Endothelial cell of umbilical vein (primary cell): ENCODE measurements around the gene RASGRP1. TPM values are rescaled to one million over a fixed set of nuclear protein-coding genes. Genes with fewer than 3 reads are reported as not detected.

Experiments used
- BruUV-seq: library from RNA; stranded (reverse); fragments of 400-500 nt; replicated peaks from 2 replicates; lab custom pipeline; 2021; lab: Mats Ljungman, UMichigan
- CTCF ChIA-PET: fragments of 300-600, 350-600 bp; sonication (Branson Sonifier 250); formaldehyde crosslinking; loops from one replicate; lab custom pipeline; 2021; ENCODE audit warnings: antibody characterized with exemption, inconsistent platforms; lab: Charles Lee
- POLR2A ChIA-PET: fragments of 300-600, 350-600 bp; sonication (Branson Sonifier 250); formaldehyde crosslinking; loops from one replicate; lab custom pipeline; 2021; ENCODE audit warnings: antibody characterized with exemption, inconsistent platforms; lab: Charles Lee
- DNase-seq: peaks from one replicate; pipeline ENCODE4 v3.0.0-alpha.2; 2011; ENCODE audit warnings: low read depth, low spot score
- FAIRE-seq: peaks from 2 replicates; lab custom pipeline; 2011; peaks lifted over from hg19 to GRCh38; lab: Jason Lieb, UNC
- H2AFZ ChIP-seq: 2 replicates; pipeline ENCODE4 v1.6.0; 2012; ENCODE audit warnings: low read depth, low read length, control low read depth, inconsistent platforms
- H3K27ac ChIP-seq: 2 replicates; pipeline ENCODE4 v1.5.1; 2011; ENCODE audit warnings: low read depth, mild to moderate bottlenecking, control low read depth, low read length, moderate library complexity; ENCODE audit not compliant: insufficient read depth
- H3K27me3 ChIP-seq, 2 experiments: 2 replicates each; pipeline versions ENCODE4 v1.6.0 to v1.6.1; 2011; ENCODE audit warnings: low read length in 2 of 2, mixed read lengths in 1 of 2; ENCODE audit not compliant: control insufficient read depth in 2 of 2, insufficient read depth in 2 of 2
- H3K36me3 ChIP-seq, 2 experiments: 2 replicates in 1 of 2; 3 replicates in 1 of 2; pipeline ENCODE4 v1.5.1; 2011; ENCODE audit warnings: low read length in 2 of 2, mild to moderate bottlenecking in 1 of 2, moderate library complexity in 1 of 2; ENCODE audit not compliant: control insufficient read depth in 2 of 2, insufficient read depth in 2 of 2; ENCODE audit errors: extremely low read depth in 1 of 2
- H3K4me1 ChIP-seq: 3 replicates; pipeline ENCODE4 v1.5.1; 2011; ENCODE audit warnings: mild to moderate bottlenecking, low read length; ENCODE audit not compliant: control insufficient read depth, insufficient read depth; ENCODE audit errors: extremely low read depth
- H3K4me2 ChIP-seq: 2 replicates; pipeline ENCODE4 v1.6.1; 2011; ENCODE audit warnings: low read length, control low read depth, mixed read lengths; ENCODE audit not compliant: insufficient read depth
- H3K4me3 ChIP-seq, 3 experiments: fragments of 200-600 bp in 1 of 3; sonication (generic), shearing (Covaris generic) in 1 of 3; replicated peaks in 1 of 3; 2 replicates each; pipeline ENCODE4 v1.5.1; 2011 to 2016; ENCODE audit warnings: control low read depth in 3 of 3, low read length in 3 of 3, mild to moderate bottlenecking in 2 of 3, inconsistent platforms in 1 of 3, low read depth in 1 of 3, moderate library complexity in 1 of 3; ENCODE audit not compliant: insufficient read depth in 1 of 3
- H3K79me2 ChIP-seq: 2 replicates; pipeline ENCODE4 v1.6.0; 2012; ENCODE audit warnings: low read length, inconsistent platforms; ENCODE audit not compliant: control insufficient read depth, insufficient read depth
- H3K9ac ChIP-seq: replicated peaks from 2 replicates; pipeline ENCODE3; 2011; ENCODE audit warnings: low read length, control low read depth; ENCODE audit not compliant: insufficient read depth; ENCODE audit errors: extremely low read depth
- H3K9me1 ChIP-seq: replicated peaks from 3 replicates; pipeline ENCODE4 v1.6.0; 2011; ENCODE audit warnings: mild to moderate bottlenecking, low read length; ENCODE audit not compliant: control insufficient read depth, insufficient read depth; ENCODE audit errors: extremely low read depth
- H3K9me3 ChIP-seq: replicated peaks from 2 replicates; pipeline ENCODE4 v1.5.1; 2012; ENCODE audit warnings: low read length, inconsistent platforms; ENCODE audit not compliant: control insufficient read depth, insufficient read depth
- H4K20me1 ChIP-seq: replicated peaks from 2 replicates; pipeline ENCODE3; 2011; ENCODE audit warnings: mild to moderate bottlenecking, low read length; ENCODE audit not compliant: control insufficient read depth, insufficient read depth; ENCODE audit errors: extremely low read depth
- CTCF ChIP-seq, 2 donors: IDR thresholded peaks; 1 replicate in 1 of 2; 2 replicates in 1 of 2; pipeline ENCODE4 v1.5.1; 2011; ENCODE audit warnings: low read length in 2 of 2, mild to moderate bottlenecking in 2 of 2, moderate library complexity in 2 of 2, control low read depth in 1 of 2, inconsistent platforms in 1 of 2, low read depth in 1 of 2; ENCODE audit not compliant: insufficient read depth in 1 of 2; ENCODE audit errors: extremely low read depth in 1 of 2
- EZH2 ChIP-seq: IDR thresholded peaks from 2 replicates; pipeline ENCODE4 v1.6.1; 2012; ENCODE audit warnings: borderline replicate concordance, low read depth, mild to moderate bottlenecking, moderate library complexity, low read length, inconsistent platforms; ENCODE audit not compliant: severe bottlenecking
- FOS ChIP-seq: IDR thresholded peaks from 2 replicates; pipeline ENCODE4 v1.6.1; 2011; ENCODE audit warnings: mild to moderate bottlenecking, low read length, moderate library complexity, borderline replicate concordance; ENCODE audit not compliant: insufficient read depth
- GATA2 ChIP-seq: IDR thresholded peaks from 2 replicates; pipeline ENCODE4 v1.7.0; 2011; ENCODE audit warnings: low read depth, mild to moderate bottlenecking, moderate library complexity, mixed read lengths, low read length; ENCODE audit not compliant: insufficient read length, insufficient read depth
- JUN ChIP-seq: IDR thresholded peaks from 2 replicates; pipeline ENCODE4 v1.6.1; 2011; ENCODE audit warnings: borderline replicate concordance, low read depth; ENCODE audit not compliant: insufficient read length, insufficient read depth
- MAX ChIP-seq: IDR thresholded peaks from 2 replicates; pipeline ENCODE4 v1.6.1; 2011; ENCODE audit not compliant: insufficient read depth, insufficient read length
- MYC ChIP-seq: IDR thresholded peaks from one replicate; pipeline ENCODE4 v1.6.1; 2011; ENCODE audit warnings: mild to moderate bottlenecking, low read depth, low read length
- POLR2A ChIP-seq: IDR thresholded peaks from 2 replicates; pipeline ENCODE4 v1.6.1; 2012; ENCODE audit warnings: low read depth, mild to moderate bottlenecking, control low read depth, low read length
- POLR2AphosphoS5 ChIP-seq: IDR thresholded peaks from 2 replicates; pipeline ENCODE4 v1.6.1; 2012; ENCODE audit warnings: low read depth, mild to moderate bottlenecking, control low read depth, low read length, moderate library complexity; ENCODE audit not compliant: insufficient read depth
- dilution Hi-C: fragments of 300-500 bp; cut with MboI; formaldehyde crosslinking; loops from one replicate; pipeline ENCODE4 v1.15.0; 2019; ENCODE audit warnings: low sequenced_read_pairs; ENCODE audit not compliant: extremely low pct_ligation_motif_present
- intact Hi-C: fragments of 100-400 bp; cut with micrococcal nuclease; formaldehyde crosslinking; loops from one replicate; pipeline ENCODE4 v1.10.0; 2022
- polyA plus RNA-seq, 4 experiments: library from polyadenylated mRNA; depleted of rRNA in 3 of 4; stranded (reverse) in 3 of 4; unstranded in 1 of 4; fragments of >200 nt; gene quantifications; 2 replicates each; pipeline versions ENCODE4 v1.2.1 to v1.2.3, GENCODE V29; 2011 to 2012; ENCODE audit warnings: missing spikeins in 1 of 4
- total RNA-seq: library from RNA; stranded (reverse); gene quantifications from 2 replicates; pipeline ENCODE4 v1.2.3, GENCODE V29; 2021

The RASGRP1 gene
- total and polyA plus RNA-seq, 2 donors (not counting 3 experiments of a cell fraction or from before 2014, with no cell fraction given) = 0.15 to 0.38 TPM

GRCh38 chr15:38517312-38517975 is 47.2 kb downstream of the RASGRP1 start:
- Histone ChIP-seq H4K20me1 (no peaks in the 10 kb centered on the region), H3K4me2 (no peak overlapping the region), H3K9ac (no peak overlapping the region), H3K9me3 (no peaks in the 10 kb centered on the region), H3K4me3 (no peak overlapping the region), H3K27ac (no peak overlapping the region), H3K36me3 (no peaks in the 10 kb centered on the region), H3K79me2 (no peaks in the 10 kb centered on the region), H3K27me3 (peaks cover 19 to 46% of the 10 kb centered on the region in 2 experiments), H2AFZ (no peak overlapping the region), H3K9me1 (no peaks in the 10 kb centered on the region), H3K4me1 (peaks cover 4% of the 10 kb centered on the region)
- no TSS peak for BruUV-seq
- intact Hi-C loops (no loop called here), dilution Hi-C loops (no loop called here)
- ChIA-PET CTCF (interaction anchor here (0.9 to 1.7 kb wide), 5 partner anchors 12 to 182 kb away, joined by 3 to 6 read pairs (median 3); no protein-coding TSS in a partner anchor), POLR2A (no interaction called here)
- no peak for DNase-seq
- TF ChIP-seq EZH2 (no peak), MAX (no peak), MYC (no peak), CTCF (IDR thresholded peaks at IDR 0.05; ENCODE audit: extremely low read depth in 1 of 2, insufficient read depth in 1 of 2, low read depth in 1 of 2, low read length in 2 of 2) (no peak), POLR2AphosphoS5 (no peak), GATA2 (no peak), POLR2A (no peak), JUN (no peak), FOS (no peak)
- no peak for FAIRE-seq
